Upper lobe of right lung (tissue), 1 donor: ENCODE data around the gene REG1B. TPM values are rescaled to one million over a fixed set of nuclear protein-coding genes. Genes with fewer than 3 reads are reported as not detected.

Experiments
- ATAC-seq: fragments of 200-7000 bp; cut with Tn5 transposase; one replicate; pipeline ENCODE4 v1.9.1; 2020; ENCODE audit warnings: mild to moderate bottlenecking, moderate library complexity
- DNase-seq: peaks from one replicate; pipeline ENCODE4 v3.0.0-alpha.2; 2020
- H3K27ac ChIP-seq: fragments of 200-600 bp; one replicate; pipeline ENCODE4 v1.8.0; 2022
- H3K27me3 ChIP-seq: fragments of 200-600 bp; one replicate; pipeline ENCODE4 v1.8.0; 2022; ENCODE audit warnings: mild to moderate bottlenecking
- H3K36me3 ChIP-seq: fragments of 200-600 bp; one replicate; pipeline ENCODE4 v1.8.0; 2022
- H3K4me1 ChIP-seq: fragments of 200-600 bp; one replicate; pipeline ENCODE4 v1.8.0; 2022
- H3K4me3 ChIP-seq: fragments of 200-600 bp; one replicate; pipeline ENCODE4 v1.8.0; 2022; ENCODE audit warnings: mild to moderate bottlenecking
- H3K9me3 ChIP-seq: fragments of 200-600 bp; one replicate; pipeline ENCODE4 v1.8.0; 2022
- intact Hi-C: fragments of 100-400 bp; cut with DNase I; formaldehyde crosslinking; loops from one replicate; pipeline ENCODE4 v1.11.0; 2022
- long read RNA-seq: library from polyadenylated mRNA; unstranded; transcript quantifications from one replicate; pipeline ENCODE4 v2.0.0, GENCODE V29; 2021
- total RNA-seq: library from RNA; stranded (reverse); fragmentation: NEBNext Ultra II Directional; extraction: Animal tissue kit (Norgen Biotek cat#: 25700); gene quantifications from one replicate; pipeline ENCODE4 v1.2.1, GENCODE V29; 2021
- TF ChIP-seq, protein P1 (sequence below): fragments of 200-600 bp; IDR thresholded peaks from one replicate; pipeline ENCODE4 v1.8.0; 2022; ENCODE audit warnings: antibody characterized with exemption
- donor health status: DM: no; HTN: yes; CAD: no; lungs with severe emphysema.

REG1B gene
- not detected for total RNA-seq
- long read RNA-seq, result 0 reads

- Histone ChIP-seq H3K27me3 (no peaks in the 10 kb centered on the region), H3K36me3 (no peaks in the 10 kb centered on the region), H3K4me3 (no peak within 1 kb of the TSS), H3K27ac (no peak within 1 kb of the TSS), H3K9me3 (no peaks in the 10 kb centered on the region), H3K4me1 (no peaks in the 10 kb centered on the region)
- TF ChIP-seq, protein P1, sequence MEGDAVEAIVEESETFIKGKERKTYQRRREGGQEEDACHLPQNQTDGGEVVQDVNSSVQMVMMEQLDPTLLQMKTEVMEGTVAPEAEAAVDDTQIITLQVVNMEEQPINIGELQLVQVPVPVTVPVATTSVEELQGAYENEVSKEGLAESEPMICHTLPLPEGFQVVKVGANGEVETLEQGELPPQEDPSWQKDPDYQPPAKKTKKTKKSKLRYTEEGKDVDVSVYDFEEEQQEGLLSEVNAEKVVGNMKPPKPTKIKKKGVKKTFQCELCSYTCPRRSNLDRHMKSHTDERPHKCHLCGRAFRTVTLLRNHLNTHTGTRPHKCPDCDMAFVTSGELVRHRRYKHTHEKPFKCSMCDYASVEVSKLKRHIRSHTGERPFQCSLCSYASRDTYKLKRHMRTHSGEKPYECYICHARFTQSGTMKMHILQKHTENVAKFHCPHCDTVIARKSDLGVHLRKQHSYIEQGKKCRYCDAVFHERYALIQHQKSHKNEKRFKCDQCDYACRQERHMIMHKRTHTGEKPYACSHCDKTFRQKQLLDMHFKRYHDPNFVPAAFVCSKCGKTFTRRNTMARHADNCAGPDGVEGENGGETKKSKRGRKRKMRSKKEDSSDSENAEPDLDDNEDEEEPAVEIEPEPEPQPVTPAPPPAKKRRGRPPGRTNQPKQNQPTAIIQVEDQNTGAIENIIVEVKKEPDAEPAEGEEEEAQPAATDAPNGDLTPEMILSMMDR, result no peak
- intact Hi-C loops, result no loop called here
- ATAC-seq (no peak), DNase-seq (no peak)
Observed at GRCh38 chr2:79087785-79088364, at the start of gene REG1B. Gene REG1B, minus strand, starts transcription at chr2:79087993. Its CDS starts 381 bp downstream, at chr2:79087612.

GRCh38 chr2:79131687-79132086 is 43.9 kb upstream of the REG1B start:
- Histone ChIP-seq H3K4me1 (no peaks in the 10 kb centered on the region), H3K9me3 (no peaks in the 10 kb centered on the region), H3K27me3 (no peaks in the 10 kb centered on the region), H3K36me3 (no peaks in the 10 kb centered on the region), H3K27ac (no peak overlapping the region), H3K4me3 (no peak overlapping the region)
- intact Hi-C loops, result no loop called here
- TF ChIP-seq, protein P1, result no peak
- DNase-seq (no peak), ATAC-seq (no peak)

DNA sequence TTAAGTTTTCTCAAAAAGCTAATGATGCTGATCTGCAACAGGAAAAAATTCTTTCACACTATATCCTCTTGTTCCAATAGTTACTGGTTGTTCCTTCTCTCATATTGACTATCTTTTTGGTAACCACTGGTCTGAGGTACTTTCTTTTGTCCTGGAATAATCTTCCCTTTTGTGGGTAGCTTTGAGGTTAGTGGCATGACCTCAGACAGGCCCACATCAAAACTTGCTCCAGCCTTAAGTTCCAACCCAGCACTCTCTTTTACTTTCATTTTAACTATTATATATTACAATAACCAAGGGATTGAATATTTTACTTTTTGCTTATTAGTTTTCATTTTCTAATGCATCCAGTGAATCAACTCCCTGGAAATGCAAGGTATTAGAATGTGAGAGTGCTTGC is 42.0 kb upstream of the REG1B start:
- Histone ChIP-seq H3K27ac (no peak overlapping the region), H3K4me1 (no peaks in the 10 kb centered on the region), H3K4me3 (no peak overlapping the region), H3K27me3 (no peaks in the 10 kb centered on the region), H3K36me3 (no peaks in the 10 kb centered on the region), H3K9me3 (no peaks in the 10 kb centered on the region)
- intact Hi-C loops, result no loop called here
- TF ChIP-seq, protein P1, result no peak
- DNase-seq (no peak), ATAC-seq (no peak)

DNA sequence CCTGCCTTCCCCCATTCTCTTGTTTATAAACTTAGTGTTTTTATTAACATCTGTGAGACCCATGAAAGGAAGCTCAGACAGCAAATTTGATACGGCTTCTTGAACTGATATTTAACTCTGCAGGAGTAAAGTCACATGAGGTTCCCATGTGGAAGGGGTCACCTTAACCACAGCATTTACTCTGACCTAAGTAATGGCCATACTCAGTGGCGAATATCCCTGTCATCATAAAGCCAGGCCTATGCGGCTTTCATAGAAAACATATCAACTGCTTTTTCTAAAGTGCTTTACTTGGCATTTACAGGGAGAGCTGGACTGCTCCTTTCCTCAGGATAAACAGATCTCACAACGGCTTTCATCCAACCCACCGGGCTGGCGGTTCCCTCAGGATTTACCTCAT is 41.5 kb upstream of the REG1B start:
- intact Hi-C loops, result no loop called here
- DNase-seq (no peak), ATAC-seq (no peak)
- TF ChIP-seq, protein P1, result no peak
- H3K9me3 ChIP-seq, result no peaks in the 10 kb centered on the region
- H3K27me3 ChIP-seq, result no peaks in the 10 kb centered on the region
- no peak overlapping the region for H3K27ac ChIP-seq
- H3K4me1 ChIP-seq, result no peaks in the 10 kb centered on the region
- no peaks in the 10 kb centered on the region for H3K36me3 ChIP-seq
- H3K4me3 ChIP-seq, result no peak overlapping the region

DNA sequence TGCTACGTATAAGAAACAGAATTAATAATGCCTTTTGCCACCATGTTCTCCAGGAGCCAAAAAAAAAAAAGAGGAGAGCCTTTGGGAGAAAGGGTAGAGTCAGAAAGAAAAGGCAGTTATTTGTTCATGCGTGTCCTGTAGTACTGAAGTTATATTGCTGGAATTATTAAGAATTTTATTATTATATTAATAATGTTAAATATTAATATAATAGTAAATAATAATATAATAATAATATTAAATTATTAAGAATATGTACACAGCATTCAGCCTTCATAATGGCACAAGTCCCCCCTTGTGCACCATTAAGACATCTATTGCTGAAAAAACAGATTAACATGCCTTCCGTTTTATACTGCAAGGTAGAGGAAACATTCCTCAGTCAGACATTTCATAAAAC is 40.6 kb upstream of the REG1B start:
- no peaks in the 10 kb centered on the region for H3K27me3 ChIP-seq
- no peak overlapping the region for H3K27ac ChIP-seq
- ATAC-seq (no peak), DNase-seq (no peak)
- intact Hi-C loops, result no loop called here
- no peaks in the 10 kb centered on the region for H3K9me3 ChIP-seq
- no peaks in the 10 kb centered on the region for H3K36me3 ChIP-seq
- no peaks in the 10 kb centered on the region for H3K4me1 ChIP-seq
- H3K4me3 ChIP-seq, result no peak overlapping the region
- TF ChIP-seq, protein P1, result no peak

DNA sequence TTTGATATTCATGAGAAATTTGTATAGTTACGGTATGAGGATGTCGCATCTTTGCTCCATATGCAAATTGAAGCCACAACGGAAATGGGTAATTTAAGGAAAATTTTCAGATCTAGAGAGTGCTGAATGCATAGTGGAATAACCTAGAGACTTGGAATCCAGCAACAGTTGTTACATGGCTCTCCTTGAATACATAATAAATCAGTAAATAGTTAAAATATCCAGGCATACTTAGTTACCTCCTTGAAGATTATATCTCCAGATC is 37.9 kb upstream of the REG1B start:
- Histone ChIP-seq H3K4me1 (no peaks in the 10 kb centered on the region), H3K27me3 (no peaks in the 10 kb centered on the region), H3K9me3 (no peaks in the 10 kb centered on the region), H3K27ac (no peak overlapping the region), H3K36me3 (no peaks in the 10 kb centered on the region), H3K4me3 (no peak overlapping the region)
- ATAC-seq (no peak), DNase-seq (no peak)
- TF ChIP-seq, protein P1, result no peak
- intact Hi-C loops, result no loop called here
